HG03159 (cell line): Measurements from ENCODE around the gene GRPEL2.

Source experiments
- ATAC-seq: cut with Tn5 transposase; IDR thresholded peaks from one replicate; pipeline ENCODE4 v1.9.1; 2021; ENCODE audit warnings: mild to moderate bottlenecking, moderate library complexity; ENCODE audit not compliant: unreplicated experiment

GRPEL2 gene

DNA sequence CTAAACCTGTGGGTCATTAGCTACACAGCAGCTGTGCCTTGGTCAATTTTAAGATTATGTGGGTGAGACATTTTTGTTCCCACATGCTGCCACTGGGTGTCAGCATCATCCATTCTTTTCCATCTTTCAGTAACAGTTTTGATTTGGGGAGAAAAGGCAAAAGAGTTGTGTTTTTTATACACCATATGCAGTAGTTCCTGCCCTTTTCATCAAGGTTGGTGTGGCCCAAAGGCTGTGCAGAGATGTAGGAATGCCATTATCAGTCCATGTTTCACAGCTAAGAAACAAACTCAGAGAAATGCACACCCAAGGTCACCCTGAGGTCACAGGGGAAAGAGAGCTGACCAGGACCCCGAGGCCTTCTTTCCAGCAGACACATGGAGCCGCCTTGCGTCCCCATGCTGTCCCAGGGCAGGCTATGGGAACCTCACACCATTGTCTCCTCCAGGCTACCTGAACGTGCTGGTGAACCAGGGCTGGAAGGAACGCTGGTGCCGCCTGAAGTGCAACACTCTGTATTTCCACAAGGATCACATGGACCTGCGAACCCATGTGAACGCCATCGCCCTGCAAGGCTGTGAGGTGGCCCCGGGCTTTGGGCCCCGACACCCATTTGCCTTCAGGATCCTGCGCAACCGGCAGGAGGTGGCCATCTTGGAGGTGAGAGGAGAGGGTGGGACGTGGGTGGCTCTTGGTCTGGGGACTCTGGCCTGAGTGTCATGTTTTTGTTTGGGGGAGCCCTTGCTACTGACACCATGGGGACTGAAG is 27.8 kb upstream of the GRPEL2 start:
- peak; percentile 72 for ATAC-seq

DNA sequence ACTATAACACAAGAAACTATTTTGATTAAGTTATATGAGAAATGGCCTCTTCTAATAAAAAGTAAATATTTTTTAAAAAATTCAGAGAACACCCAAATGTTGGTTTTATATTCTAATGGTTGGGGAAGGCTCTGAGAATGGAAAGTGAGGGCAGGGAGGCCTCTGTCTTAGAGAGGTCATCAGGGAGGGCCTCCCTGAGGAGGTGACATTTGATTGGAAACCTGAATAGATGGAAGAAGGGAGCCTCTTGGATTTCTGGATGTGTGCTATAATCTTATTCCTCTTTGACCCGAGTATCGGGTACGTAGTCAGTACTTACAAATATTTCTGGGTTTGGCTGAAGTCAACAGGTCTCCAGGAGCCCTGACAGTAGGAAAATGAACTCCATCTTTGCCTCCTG is 26.1 kb upstream of the GRPEL2 start:
- no peak for ATAC-seq

DNA sequence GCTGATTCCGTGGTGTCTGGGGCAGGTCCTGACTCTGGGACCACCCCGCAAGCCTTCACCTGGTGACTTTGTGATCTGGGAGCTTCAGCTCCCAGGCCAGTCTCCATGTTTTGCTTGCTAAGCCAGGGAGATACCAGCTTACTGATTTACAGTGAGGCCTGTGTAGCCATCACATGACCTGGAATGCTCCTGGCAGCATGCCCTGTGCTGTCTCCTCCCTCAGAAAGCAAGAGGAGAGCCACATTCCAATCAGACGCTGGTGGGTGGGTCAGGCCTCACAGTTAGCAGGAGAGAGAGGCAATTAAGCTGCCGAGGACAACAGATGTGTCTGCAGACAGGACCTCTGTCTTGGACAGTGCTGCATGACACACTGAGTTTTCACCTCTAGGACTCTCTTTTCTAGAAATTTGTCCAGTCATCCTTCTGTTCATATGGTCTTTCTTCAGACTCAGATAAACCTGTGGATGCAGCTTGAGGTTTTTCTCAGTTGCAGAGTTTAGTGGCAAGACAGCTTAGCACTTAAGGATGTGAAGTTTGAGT is 24.4 kb upstream of the GRPEL2 start:
- ATAC-seq = no peak

DNA sequence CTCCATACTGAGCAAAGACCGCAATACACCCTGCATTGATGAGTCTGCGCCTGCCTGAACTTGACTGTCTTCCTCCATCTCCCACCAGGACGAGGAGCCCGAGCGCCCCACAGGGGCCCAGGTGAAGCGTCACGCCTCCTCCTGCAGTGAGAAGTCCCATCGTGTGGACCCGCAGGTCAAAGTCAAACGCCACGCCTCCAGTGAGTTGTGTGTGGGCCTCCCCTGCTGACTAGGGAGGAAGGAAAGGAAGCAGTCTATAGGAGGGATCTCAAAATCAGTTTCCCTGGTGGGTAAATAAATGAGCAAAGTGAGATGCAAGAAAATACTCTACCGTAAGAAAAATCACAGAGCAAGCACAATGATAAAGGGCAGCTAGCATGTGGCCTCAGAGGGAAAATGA is 22.8 kb upstream of the GRPEL2 start:
- ATAC-seq = no peak

DNA sequence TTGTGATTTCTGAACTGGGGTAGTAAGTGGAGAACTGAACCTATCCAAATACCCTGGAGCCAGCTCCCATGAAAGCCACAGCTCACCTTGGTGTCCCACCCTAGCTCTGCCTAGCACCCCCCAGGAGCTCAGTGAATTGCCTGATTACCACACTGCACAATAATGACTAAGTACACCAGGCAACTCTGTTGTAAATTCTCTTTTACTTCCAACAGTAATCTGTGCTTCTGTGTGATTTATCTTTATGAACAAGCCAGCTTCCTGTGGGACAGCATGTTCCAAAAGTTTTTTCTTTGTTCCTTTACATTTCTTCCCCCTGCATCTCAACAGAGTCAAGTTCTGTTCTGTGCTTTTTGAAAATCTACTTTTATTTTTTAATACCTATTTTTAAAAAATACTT is 22.1 kb upstream of the GRPEL2 start:
- ATAC-seq = no peak

DNA sequence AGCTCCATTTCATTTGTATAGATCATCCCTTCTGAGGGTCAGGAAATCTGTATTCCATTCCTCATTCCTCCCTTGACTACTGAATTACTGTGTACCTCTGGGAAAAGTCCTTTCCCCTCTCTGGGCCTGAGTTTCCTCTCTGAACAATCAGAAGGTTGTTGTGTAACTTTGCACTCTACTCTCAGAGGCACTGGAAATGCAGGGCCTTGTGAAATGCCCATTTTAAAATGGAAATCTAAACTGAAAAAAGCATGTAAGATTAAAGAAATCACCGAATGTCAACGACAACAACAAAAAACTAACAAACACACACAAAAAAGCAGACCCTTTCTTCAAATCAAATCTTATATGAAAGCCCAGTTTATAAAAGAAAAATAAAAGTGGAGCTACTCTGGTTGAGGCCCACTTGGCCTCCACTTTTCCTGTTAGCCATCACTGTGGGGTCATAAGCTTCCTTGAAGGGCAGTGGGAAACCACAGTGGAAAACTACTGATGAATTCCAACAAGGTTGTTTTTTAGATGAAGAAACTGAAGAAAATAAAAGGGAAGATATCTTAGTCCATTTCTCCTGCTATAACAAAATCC is 21.6 kb upstream of the GRPEL2 start:
- no peak for ATAC-seq

DNA sequence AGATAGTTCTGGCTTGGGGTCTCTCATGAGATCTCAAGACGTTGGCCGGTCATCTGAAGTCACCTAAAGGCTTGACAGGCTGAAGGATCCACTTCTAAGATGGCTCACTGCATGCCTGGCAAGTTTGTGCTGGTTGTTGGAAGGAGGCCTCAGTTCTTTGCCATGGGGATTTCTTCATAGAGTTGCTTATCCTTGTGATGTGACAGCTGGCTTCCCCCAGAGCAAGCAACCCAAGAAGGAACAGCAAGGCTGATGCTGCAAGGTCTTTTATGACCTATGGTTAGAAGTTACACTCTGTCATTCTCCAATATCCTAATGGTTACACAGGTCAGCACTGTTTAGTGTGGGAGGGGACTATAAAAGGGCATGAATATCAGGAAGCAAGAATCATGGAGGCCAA is 20.7 kb upstream of the GRPEL2 start:
- no peak for ATAC-seq

DNA sequence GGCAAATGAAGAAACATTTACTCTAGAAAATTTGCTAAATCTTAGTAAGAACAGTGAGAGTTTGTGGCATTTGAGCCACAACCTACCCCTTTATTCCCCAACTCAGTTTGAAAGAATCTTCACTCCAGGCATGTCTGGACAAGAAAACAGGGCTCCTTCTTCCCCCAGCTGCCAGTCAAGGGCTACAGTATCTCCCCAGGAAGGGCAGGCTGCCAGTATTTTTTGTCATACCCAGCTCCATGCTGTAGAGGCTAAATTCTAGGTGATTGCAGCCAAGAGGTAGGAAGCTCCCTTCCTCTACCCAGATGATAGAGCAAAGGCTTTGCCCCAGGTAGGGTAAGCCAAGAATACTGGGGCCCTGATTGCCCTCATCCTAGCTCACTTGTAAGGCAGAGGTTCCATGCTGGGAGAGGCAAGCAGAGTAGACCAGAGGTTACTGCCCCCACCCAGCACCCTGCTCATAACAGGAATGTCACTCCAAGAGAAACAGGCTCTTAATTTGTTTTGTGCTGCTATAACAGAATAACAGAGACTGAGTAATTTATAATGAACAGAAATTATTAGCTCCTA is 20.0 kb upstream of the GRPEL2 start:
- ATAC-seq = no peak

DNA sequence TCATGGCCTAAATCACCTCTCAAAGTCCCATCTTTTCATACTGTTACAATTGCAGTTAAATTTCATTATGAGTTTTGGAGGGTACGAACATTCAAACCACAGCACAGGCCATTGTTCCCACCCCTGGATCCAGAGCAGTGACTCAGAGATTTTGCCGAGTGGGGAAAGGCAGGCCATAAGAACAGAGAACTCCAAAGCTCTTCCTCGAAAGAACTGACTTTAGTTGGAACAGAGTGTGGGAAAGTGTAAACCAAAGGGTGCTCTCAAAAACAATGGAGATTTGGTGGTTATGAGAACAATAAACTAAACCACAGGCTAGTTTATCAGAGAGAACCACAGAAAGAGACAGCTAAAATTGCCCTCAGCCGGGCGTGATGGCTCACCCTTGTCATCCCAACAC is 19.4 kb upstream of the GRPEL2 start:
- ATAC-seq = no peak

DNA sequence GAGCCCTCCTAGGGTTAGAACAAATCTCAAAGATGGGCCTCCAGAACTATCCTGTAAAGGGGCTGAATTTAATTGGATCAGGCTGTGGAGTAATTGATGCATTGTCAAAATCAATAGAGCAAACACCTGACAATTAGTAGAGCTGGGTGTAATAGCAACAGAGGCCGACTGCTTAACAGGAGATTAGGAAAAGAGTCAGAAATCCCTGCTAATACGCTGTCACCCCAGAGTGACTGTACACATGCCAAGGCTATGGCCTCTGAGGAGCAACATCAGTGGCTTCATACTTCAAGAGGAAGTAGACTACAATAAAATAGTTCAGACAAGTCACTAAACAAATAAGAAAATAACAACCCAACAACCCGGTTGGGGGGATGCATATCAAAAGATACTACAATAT is 18.7 kb upstream of the GRPEL2 start:
- ATAC-seq = no peak

DNA sequence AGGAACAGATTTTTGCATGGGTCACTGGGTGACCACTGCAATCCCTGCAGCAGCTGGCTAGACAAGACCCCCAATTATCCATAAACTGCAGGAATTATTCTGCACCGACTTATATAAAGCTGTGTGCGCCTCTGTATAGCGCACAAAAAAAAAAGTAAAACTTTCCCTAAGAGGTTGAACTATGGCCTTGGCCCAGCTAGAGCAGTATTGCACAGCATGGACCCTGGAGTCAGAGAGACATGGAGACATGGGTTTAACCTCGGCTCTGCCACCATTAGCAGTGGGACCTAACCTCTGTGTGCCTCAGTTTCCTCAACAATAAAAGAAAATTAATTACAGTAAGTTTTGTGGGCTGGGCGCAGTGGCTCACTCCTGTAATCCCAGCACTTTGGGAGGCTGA is 17.1 kb upstream of the GRPEL2 start:
- no peak for ATAC-seq

DNA sequence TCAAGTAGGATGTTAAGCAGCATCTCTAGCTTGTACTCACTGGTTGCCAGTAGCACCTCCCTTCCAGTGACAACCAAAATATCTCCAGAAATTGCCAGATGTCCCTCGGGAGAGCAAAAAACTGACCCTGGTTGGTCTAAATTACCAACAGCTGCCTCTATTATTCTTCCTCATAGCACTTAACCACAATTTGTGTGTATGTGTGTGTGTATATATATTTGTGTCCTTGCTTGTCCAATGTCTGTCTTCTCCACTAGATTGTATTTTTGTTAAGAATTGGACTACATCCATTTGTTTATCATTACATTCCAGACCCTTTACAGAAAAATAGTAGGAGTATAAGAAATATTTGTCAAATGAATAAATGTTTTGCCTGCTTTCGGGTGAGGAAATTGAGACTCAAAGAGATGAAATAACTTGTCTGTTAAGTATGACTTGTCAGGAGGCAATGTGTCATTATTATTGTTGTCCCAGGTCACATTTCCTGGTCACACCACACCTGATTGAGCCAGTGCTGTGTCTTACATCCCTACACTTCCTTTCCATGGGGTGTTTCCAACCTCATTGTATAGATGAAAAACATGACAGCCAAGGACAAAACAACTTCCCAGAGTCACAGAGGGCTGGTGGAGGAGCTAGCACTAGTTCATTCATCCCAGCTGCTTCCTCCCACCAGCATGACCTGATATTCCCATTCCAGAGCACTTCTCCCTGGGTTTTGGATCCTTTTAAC is 11.4 kb upstream of the GRPEL2 start:
- no peak for ATAC-seq

DNA sequence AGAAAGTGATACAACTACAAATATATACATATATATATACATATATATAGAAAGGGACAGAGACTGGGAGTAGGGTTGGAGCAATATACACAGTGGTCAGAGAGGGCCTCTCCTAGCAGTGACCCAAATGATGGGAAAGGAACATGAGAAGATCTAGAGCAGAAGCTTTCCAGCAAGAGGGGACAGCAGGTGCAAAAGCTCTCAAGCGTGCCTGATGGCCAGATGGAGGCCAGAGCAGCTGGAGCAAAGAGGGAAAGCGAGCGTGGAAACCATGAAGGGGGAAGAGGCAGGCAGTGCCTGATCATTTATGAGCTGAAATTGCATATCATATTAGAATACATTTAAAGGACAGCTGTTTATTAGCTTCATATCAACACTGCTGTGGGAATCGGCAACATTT is 7.6 kb upstream of the GRPEL2 start:
- ATAC-seq = no peak

DNA sequence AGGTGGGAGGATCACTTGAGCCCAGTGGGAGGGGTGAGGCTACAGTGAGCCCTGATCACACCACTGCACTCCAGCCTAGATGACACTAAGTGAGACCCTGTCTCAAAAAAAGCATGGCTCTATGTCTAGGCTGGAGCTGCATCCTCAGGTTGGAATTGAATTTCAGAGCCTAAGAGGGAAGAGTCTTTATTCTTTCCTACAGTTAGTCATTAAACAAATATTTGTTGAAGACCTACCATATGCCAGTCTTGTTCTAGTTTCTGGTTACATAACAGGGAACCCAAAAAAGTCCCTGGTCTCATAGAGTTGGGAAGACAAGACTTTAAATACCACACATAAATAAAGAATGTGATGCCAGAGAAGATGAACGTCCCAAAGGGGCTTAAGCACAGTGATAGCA is 6.9 kb upstream of the GRPEL2 start:
- no peak for ATAC-seq

DNA sequence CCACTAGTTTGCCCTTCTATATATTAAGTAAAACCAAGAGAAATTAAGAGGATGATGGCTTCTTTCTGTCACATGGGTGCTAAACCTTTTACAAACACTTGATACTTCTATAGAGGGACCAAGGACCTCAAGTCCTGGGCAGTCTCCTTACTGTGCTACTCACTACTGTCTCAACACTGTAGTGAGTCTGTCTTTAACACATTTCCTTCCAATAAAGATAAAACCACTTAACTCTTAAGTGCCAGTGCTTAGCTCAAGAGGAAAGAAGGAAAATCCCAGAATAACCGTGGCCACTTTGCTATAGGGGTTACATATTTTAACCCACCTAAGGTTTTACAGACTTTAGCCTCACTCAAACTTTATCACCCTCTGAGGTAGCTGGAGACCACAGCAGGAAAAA is 4.4 kb upstream of the GRPEL2 start:
- ATAC-seq = no peak

DNA sequence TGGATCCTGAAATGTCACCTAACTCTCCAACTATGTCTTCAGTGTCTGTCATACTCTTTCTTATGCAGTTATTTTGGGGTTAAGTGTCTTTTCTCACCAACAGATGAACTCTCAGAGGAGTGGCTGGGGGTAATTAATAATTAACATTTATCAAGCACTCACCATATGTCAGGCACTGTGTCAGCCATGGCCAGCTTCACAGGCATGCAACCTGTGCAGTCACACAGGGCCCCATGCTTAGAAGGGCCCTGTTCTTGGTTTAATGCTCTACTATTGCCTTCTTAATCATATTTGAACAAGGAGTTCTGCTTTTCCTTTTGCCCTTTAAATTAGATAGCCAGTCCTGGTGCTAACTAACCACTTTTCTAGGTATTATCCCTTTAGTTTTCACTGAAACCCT is 3.4 kb upstream of the GRPEL2 start:
- ATAC-seq = no peak

DNA sequence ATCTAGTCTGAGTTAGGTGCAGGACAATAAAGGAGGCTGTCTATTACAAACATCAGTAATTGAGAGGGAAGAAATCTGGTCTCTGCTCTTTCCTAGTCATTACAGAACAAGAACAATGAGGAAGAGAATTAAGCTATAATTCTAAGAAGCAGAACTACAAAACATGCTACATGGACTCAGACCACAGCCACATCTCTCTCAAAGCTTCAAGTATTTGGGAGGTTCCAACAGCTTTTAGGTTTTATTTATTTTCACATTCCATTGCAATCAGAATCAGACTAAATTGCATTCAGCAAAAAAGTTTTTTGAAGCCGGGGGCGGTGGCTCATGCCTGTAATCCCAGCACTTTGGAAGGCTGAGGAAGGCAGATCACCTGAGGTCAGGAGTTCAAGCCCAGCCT is 1.1 kb upstream of the GRPEL2 start:
- ATAC-seq = no peak

DNA sequence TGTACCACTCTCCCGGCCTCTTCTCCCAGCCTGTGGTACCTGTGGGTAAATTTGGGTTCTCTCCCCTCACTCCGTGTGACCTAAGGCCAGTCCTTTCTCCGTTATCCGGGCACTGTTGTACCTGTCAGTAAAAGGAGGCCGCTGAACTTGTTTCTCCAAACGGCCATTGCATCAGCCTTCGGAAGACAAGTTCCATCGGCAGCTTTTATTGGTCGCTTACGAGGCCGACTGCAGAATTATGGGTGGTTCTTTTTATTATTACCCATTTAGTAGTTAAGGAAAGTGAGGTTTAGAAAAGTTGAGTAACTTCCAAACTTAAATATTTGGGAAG is 558 bp downstream of the GRPEL2 start:
- peak; percentile 1 for ATAC-seq

DNA sequence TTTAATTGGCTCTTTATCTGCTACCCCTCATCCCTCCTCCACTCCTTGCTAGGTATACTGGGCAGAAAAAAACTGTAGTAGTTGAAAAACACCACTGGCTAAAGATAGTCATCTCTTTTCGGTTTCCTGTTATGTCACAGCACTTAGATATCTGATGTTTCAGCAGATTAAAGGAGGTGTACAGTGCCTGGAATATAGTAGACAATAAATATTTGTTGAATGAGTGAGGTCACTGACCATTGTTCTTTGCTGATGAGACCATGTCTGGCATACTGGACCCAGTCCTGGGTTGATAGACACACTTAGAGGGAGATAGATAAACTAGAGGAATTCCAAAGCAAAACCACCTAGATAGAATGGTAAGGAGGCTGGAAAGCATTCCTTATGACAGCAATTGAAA is 3.2 kb downstream of the GRPEL2 start:
- ATAC-seq = no peak

DNA sequence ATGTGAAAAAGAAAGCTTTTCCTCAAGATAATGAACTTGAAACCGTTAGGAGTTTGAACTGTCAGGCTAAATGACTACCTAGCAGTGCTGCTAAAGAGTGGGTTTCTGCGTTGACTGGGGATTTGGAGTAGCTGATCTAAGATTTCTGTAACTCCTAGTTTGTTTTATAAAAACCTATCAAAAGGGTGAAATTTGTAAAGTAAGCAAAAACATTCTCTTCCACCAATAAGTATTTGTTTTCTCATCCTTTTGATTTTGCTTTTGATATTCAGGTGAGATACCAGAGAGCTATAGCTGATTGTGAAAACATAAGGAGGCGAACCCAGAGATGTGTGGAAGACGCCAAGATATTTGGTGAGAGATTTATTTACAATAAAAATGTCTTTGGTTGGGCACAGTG is 4.1 kb downstream of the GRPEL2 start:
- no peak for ATAC-seq

DNA sequence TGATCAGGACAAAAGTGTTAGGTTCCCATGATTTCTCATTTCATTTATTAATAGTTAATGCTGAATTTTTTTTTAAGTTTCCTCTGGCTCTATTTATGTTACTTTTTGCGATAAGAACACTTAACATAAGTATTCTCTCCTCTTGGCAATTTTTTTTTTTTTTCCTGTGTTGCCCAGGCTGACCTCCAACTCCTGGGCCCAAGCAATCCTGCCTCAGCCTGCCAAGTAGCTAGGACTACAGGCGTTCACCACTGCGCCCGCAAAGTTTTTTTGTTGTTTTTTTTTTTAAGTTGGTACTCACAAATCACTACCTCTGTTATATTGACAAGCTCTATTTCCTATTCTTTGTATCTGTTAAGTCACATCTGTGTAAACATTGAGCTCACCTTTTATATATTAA is 6.9 kb downstream of the GRPEL2 start:
- ATAC-seq = no peak

DNA sequence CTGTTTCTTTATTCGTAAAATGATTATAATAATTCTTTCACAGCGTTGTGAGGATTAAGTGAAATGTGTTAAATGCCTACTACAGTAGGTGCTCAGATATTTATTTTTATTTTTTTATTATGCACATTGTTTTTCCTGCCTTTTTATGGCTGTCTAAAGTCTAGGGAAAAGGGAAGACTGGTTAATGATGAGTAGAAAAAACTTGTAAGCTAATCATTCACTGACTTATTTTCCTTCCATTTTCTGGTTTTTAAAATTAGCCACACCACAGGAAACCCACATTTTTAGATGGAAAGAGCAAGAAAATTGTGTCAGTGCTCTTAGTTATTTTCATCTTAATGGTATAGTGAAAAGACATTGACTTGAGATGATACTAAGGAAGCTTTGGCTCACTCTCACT is 8.6 kb downstream of the GRPEL2 start:
- ATAC-seq = no peak
